Measurements from ENCODE around the gene HEMGN.

DNA sequence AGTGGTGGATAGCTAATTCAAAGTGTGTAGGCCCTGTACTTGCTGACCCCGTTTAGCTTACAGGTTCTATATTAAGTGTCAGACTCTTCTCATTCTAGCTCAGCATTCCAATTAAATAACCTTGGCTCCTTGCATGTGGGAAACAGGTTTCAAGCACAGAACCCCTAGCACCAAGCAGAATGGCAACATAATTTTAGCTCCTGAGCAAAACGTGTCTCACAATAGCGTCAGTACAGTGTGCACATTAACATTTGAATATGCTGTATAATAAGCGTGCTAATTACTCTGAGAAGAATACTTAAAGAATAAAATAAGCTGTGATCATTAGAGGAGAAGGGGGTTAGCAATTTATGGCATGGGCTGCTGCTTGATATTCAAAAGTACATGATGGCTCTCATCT, 24.2 kb upstream of the HEMGN start:
- TF ChIP-seq, protein P1, sequence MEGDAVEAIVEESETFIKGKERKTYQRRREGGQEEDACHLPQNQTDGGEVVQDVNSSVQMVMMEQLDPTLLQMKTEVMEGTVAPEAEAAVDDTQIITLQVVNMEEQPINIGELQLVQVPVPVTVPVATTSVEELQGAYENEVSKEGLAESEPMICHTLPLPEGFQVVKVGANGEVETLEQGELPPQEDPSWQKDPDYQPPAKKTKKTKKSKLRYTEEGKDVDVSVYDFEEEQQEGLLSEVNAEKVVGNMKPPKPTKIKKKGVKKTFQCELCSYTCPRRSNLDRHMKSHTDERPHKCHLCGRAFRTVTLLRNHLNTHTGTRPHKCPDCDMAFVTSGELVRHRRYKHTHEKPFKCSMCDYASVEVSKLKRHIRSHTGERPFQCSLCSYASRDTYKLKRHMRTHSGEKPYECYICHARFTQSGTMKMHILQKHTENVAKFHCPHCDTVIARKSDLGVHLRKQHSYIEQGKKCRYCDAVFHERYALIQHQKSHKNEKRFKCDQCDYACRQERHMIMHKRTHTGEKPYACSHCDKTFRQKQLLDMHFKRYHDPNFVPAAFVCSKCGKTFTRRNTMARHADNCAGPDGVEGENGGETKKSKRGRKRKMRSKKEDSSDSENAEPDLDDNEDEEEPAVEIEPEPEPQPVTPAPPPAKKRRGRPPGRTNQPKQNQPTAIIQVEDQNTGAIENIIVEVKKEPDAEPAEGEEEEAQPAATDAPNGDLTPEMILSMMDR (conservative IDR thresholded peaks at IDR 0.05) = no peak
- TF ChIP-seq ZFX (IDR thresholded peaks at IDR 0.05) = no peak
